ENCODE measurements around the gene PYURF.
A peak's percentile ranks its signal among the peaks of the same experiment; 100 is the strongest.

PYURF gene, protein sequence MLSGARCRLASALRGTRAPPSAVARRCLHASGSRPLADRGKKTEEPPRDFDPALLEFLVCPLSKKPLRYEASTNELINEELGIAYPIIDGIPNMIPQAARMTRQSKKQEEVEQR

DNA sequence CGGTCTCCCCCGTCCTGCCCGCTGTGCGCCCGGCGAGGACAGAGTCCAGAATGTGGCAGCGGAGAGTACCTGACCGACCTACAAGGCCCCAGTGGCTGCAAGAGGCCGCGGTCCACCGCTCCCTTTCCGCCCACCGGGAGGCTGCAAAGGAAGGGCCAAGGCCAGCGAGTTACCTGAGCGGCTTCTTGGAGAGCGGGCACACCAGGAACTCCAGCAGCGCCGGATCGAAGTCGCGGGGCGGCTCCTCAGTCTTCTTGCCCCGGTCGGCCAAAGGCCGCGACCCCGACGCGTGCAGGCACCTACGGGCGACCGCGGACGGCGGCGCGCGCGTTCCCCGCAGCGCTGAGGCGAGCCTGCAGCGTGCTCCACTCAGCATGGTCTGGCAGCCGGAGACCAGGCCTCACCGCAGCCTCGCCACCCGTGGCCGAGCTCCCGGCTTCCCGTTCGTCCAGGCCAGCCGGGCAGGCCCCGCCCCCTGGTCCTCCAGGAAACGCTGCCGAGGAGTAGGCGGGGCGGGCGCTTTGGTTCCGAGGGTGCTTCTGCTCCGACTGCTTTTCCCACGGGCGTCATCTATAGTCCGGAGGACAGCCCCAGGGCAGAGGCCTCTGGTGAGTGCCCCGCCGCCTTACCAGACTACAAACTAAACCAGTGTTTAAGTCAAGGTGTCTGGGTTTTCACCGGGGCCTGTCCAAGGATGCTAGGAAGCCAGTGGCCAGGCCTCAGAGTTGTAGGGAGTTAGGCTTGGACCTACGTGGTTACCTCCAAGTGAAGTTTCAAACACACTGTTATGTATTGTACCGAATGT is at the start of gene PYURF:
PYURF (minus strand) TSS at position 452 of the 805 bp plus-strand sequence; CDS start at position 376, 76 bp downstream.
- DNase-seq (ENCODE audit: low spot score): peak; percentile 76

DNA sequence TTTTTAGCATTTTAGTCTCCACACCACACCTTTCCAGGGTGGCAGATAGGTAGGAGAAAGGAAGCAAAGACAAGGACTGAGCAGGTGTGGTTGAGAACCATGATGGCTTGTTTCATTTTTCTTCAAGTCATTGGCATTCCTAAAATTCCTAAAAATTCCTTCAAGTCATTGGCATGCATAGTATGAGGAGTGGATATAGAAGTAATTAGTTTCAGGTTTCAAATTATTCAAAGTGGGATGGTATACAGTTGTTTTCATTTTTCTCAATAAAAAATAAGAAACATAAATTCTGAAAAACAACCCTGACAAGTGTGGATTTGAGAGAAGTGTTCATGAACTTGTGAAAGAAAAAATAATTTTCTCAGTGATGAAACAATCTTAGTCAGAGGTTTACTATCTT is 46.4 kb upstream of the PYURF start:
- no peak for DNase-seq (ENCODE audit: low spot score)

DNA sequence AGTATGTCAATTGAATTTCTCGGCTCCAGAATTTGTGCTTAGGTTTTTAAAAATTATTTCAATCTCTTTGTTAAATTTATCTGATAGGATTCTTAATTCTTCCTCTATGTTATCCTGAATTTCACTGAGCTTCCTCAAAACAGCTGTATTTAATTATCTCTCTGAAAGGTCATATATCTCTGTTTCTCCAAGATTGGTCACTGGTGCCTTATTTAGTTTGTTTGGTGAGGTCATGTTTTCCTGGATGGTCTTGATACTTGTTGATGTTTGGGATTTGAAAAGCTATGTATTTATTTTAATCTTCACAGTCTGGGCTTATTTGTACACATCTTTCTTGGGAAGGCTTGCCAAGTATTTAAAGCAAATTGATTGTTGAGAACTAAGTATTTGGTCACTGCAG is 44.0 kb upstream of the PYURF start:
- DNase-seq (ENCODE audit: low spot score): no peak

DNA sequence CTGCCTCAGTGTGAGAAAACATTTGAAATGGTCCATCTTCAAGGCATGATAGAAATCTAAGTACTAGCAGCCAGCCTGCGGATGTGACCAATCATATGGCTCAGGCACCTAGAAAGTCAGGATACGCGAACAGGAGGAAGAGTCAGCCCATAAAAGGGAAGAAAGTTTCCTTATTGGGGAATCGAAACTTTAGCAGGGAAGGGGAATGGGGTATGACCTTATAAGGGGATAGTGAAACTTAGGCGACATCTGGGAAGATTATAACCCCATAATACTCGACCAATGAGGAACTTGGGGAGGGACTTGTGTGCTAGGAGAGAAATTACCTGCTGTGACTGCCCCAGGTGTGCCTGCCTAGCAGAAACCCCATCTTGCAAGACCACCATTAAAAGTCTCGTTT is 26.2 kb upstream of the PYURF start:
- DNase-seq (ENCODE audit: low spot score): no peak

DNA sequence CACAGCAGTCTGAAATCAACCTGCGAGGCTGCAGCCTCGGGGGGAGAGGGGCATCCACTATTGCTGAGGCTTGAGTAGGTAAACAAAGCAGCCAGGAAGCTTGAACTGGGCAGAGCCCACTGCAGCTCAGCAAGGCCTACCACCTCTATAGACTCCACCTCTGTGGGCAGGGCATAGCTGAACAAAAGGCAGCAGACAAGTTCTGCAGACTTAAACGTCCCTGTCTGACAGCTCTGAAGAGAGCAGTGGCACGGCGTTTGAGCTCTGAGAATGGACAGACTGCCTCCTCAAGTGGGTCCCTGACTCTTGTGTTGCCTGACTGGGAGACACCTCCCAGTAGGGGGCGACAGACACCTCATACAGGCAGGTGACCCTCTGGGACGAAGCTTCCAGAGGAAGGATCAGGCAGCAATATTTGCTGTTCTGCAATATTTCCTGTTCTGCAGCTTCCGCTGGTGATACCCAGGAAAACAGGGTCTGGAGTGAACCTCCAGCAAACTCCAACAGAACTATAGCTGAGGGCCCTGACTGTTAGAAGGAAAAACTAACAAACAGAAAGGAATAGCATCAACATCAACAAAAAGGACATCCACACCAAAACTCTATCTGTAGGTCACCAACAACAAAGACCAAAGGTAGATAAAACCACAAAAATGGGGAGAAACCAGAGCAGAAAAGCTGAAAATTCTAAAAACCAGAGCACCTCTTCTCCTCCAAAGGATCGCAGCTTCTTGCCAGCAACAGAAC is 15.9 kb upstream of the PYURF start:
- DNase-seq (ENCODE audit: low spot score): peak; percentile 78

DNA sequence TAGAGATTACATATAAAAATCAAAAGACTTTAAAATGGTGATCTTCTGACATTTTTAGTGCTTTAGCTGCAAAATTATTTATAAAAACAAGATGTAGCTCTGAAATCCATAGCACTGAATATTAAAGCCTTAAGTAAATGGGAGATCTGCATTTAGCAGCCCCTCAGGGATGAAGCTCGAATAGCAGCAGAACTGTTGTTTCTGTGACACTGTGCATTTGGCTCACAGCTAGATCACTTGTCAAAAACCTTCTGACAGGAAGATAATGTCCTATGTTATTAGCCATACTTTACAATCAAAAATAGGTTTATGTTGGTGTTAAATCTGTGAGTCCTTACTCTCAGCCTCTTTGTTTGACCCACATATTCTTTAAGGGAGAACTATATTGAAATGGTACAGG is 14.1 kb upstream of the PYURF start:
- no peak for DNase-seq (ENCODE audit: low spot score)

DNA sequence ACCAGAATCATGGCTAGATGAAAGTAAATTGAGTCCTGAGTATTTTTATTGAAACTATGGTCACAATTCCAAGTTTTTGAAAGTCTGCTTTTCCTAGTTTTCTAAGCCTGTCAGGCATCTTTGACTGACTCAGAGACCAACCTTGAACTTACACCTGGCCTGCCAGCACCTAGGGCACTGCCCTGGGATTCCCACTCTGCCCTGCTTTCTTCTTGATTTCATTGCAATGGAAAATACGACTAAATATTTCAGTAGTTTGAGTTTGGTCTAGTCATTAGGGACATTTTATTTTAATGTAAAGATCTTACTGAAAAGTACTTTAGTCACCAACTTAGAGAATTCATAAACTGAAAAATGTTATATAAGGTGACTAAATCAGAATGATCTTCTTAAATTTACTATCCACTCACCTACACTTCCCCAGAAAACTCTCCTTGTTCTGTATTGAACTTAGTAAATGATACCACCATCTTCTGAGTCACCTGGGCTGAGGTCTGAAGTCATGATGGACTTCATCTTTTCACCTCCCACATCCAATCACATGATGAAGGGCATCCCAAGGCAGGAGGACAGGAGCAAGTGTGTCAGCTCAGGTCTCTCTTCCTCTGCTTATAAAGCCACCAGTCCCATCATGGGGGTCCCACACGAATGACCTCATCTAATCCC is 11.6 kb upstream of the PYURF start:
- no peak for DNase-seq (ENCODE audit: low spot score)

DNA sequence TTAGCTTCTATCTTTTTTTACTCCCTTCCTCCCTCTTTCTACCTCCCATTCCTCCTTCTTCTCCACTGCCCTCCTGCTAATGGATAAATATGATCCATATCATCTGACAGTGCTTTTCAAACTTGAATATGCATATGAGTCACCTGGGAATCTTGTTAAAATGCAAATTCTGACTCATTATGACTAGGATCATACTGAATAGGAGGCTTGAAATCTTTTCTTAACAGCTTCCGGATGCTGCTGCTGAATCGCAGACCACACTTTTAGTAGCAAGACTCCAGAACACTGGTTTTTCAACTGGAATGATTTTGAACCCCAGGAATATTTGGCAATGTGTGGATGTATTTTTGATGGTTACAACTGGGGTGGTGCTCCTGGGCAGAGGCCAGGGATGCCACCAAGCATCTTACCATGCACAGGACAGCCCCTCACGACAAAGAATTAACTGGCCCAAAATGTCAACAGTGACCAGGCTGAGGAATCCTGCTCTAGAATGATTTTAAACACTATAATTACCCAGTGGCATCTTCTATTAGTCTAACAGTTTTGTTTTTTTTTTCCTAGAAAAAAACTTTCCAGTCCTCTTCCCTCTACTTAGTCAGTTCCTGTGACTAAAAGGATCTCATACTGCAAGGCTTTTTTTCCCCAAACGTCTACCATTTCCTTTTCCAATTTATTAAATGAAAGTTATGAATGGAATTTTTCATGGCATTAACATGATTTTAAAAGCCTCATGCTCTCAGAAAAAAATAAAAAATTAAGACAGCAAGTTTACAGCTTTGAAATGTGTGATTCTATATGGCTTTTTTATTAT is 10.6 kb upstream of the PYURF start:
- no peak for DNase-seq (ENCODE audit: low spot score)

DNA sequence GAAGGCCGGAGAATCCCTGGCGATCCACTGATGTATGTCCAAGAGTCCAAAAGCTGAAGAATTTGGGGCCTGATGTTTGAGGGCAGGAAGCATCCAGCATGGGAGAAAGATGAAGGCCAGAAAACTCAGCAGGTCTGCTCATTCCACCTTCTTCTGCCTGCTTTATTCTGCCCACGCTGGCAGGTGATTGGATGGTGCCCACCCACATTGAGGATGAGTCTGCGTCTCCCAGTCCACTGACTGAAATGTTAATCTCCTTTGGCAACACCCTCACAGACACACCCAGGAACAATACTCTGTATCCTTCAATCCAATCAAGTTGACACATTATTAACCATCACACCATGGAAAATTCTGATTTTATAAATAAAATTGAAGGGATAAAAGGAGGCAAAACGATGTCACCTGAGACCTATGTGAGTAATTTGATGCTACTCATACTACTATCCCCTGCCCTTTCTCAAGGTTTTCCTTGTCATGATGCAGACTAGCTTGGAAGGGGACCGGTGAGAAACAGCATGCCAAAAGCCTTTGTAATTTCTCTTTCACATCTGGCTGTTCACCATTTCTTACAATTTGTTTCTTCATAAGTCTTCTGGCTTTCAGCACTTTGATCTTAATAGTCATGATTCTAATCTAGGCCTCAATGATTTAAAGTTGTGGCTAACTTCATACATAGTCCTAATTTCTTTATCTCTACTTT is 9.7 kb upstream of the PYURF start:
- no peak for DNase-seq (ENCODE audit: low spot score)

DNA sequence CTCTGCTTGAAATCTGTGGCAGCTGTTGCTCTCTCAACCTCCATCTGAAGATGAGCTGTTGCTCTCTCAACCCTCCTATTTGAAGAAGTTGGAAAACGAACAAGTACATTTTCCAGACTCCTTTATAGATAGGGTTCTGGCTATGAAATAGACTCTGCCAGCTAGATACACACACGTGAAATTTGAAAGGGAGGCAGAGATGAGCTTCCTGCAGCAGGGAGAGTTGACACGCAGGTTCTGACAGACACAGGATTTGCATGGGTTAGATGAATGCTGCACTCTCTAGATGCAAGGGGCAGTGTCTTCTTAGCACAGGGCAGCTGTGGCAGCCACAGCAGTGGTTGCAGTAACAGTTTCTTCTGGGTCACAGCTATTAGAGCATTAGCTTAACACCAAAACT is 8.0 kb upstream of the PYURF start:
- no peak for DNase-seq (ENCODE audit: low spot score)

DNA sequence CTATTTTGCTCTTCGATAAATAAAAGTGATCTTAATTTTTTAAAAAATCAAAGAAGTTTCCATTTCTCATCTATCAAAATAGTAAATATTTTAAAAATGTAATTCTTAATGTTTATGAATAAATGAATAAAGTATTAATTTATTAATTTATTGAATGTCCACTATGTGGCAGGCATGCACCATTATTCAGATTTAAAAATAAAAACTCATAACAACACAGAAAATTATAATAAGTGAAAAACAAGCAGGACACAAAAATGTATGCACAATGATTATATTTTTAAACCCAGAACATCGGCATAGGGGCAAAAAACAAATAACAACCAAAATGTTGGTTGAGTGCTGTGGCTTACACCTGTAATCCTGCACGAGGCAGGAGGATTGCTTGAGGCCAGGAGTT is 5.3 kb upstream of the PYURF start:
- DNase-seq (ENCODE audit: low spot score): no peak

DNA sequence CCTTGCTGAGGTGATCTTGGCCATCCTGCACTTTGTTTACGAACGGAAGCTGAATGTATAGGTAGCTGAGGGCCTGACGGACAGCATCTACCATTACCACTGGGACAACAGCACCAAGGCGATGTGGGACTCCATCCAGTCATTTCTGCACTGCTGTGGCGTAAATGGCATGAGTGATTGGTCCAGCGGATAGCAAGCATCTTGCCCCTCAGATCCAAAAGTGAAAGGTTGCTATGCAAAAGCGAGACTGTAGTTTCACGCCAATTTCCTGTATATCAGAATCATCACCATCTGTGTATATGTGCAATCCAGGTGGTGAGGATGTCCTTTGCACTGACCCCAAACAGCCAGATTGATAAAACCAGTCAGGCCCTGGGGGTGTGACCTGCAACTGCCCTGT is 4.2 kb upstream of the PYURF start:
- no peak for DNase-seq (ENCODE audit: low spot score)

DNA sequence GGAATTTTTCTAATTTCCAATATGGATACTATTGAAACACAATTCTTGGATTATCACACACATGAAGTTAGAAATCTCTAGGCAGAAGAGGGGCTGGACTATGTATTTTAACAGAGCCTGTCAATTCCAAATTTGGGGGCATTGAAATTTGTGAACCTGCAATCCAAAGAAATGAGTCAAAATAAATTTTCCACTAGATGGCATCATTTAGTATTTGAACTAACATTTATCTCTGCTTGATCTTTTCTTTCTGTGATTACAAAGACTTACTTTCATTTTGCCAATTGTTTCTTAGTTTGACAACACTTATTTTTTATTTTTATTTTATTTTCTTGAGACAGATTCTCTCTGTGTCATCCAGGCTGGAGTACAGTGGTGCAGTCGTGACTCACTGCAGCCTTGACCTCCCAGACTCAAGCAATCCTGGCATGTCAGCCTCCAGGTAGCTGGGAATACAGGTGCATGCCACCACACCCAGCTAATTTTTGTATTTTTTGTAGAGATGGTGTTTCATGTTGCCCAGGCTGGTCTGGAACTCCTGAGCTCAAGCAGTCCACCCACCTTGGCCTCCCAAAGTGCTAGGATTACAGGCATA is 2.7 kb upstream of the PYURF start:
- peak; percentile 19 for DNase-seq (ENCODE audit: low spot score)

DNA sequence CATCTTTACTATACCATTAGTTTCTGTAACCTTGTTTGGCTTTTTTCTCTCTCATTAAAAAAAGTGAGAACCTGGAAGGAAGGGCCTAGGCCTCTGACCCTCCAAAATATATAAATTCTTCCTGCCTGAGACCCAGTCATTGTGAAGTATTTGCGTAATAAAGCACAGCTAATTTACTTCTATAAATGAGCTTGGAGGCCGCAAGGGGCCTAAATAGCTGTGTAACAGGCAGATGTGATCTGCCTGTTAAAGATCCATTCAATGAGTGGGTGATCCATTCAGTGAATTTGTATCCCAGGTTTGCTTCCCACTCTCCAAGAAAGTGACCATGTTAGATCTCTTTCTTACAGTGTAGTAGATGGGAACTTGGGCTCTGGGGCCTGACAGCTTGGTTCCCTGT is 595 bp upstream of the PYURF start:
- no peak for DNase-seq (ENCODE audit: low spot score)

DNA sequence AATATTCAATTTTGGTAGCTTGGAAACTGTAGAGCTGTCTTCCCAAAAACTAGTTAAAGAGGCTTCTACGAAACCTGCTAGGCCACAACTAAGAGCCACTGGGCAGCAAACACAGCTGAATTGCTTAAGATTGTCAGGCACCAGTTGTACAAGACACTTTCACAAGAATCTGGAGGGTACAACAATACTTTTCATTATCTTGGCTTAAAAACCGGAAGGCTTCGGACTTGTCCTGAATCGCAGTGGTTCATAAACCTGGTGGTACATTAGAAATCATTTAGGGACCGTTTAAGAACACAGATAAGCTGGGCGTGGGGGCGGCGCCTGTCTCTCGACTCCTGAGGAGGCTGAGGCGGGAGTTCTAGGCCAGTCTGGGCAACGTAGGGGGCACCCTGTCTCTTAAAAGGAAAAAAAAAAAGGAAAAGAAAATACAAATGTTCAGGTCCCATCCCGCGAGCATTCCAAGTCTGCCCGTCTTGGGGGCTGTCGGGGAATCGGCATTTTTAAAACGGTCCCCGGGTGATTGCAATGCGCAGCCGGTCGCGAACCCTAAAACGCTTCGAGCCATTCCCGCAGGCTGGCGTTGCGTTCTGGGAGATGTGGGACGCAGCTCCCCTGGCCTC is 763 bp downstream of the PYURF start:
- DNase-seq (ENCODE audit: low spot score): no peak

DNA sequence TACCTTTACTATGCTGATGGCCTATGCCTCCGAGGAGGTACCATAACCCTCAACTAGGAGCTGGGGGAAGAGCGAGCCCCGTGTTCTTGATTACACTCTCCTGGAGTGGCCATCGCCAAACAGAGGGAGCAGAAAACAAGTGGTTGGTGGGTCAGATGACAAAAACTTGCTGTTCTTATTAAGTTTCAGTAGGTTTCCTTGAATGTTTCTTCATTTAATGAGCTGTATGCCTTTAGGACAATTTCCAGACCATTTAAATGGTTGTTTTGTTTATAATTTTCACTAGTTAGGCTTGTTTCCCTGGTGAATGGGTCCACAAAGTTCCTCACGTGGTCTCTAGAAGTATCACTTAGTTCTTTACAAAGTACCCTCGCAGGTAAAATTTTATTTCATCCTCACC is 4.7 kb downstream of the PYURF start:
- DNase-seq (ENCODE audit: low spot score): no peak

DNA sequence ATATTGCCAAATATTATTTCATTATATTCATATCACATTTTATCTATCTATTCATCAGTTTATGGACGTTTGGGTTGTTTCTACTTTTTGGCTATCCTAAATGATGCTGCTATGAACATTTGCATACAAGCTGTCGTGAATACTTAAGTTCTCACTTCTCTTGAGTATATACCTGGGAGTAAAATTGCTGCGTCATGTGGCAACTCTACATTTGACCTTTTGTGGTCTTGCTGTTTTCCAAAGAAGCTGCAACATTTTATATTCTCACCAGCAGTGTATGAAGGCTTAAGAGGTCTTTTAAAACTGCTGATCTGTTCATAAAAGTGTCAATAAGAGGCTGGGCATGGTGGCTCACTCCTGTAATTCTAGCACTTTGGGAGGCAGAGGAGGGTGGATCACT is 5.8 kb downstream of the PYURF start:
- DNase-seq (ENCODE audit: low spot score): no peak

DNA sequence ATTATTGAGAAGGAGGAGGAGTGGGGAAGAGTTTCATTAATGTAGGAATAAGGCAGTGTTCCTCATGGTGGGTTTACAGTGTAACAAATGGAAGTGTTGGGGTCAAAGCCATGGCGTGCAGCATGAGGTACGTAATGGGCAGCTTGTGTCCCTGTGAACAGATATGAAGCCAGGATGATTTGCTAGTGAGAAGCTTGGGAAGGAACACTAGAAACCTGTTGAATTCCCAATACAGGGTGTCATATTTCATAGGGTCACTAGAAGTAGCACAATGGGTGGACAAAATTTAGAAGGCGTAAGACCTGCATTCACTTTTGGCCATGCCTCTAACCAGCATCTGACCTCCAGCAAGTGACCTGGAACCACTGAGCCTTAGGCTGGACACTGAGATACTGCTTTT is 6.8 kb downstream of the PYURF start:
- DNase-seq (ENCODE audit: low spot score): no peak

DNA sequence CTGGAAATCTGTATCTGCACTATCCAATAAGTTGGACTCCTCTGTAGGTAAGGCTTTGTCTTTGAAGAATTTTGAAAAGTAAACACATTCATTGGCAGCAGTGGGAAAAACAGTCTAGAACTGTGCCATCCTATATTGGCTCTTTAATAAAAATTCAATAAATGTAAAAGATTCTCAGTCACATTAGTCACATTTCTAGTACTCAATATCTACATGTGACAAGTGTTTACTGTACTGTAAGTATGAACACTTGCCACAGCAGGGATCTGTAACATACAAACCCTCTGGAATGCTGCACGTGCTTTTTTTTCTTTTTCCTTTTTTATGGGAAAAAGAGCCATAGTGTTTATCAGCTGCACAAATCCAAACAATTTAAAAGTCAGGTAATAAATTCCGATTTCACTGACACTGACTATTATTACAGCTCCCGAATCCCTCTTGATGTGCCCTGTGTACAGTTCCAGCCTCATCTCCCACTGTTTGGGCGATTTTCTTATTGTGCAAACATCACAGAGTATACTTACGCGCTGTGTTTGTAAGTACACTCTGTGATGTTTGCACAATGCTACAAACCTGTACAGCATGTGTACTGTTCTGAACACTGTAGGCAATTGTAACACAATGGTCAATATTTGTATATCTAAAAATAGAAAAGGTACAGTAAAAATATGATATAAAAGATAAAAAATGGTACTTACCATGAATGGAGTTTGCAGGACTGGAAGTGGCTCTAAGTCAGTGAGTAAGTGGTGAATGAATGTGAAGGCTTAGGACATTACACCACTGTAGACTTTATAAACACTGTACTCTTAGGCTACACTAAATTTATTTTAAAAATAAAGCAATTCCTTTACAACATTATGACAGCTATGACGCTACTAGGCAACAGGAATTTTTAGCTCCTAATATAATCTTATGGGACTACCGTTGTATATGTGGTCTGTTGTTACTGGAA is 8.7 kb downstream of the PYURF start:
- DNase-seq (ENCODE audit: low spot score): no peak
